ENCODE data around the gene WDR27.
A peak's percentile ranks its signal among the peaks of the same experiment; 100 is the strongest.

WDR27 gene

GRCh38 chr6:169695131-169695530 is 6.7 kb downstream of the WDR27 start:
- TF ChIP-seq CTCF (conservative IDR thresholded peaks at IDR 0.05; ENCODE audit: low read length), result no peak
- no peak overlapping the region for H3K4me3 ChIP-seq (ENCODE audit: low read length)
- peak; percentile 44 for DNase-seq (ENCODE audit: low read depth)

DNA sequence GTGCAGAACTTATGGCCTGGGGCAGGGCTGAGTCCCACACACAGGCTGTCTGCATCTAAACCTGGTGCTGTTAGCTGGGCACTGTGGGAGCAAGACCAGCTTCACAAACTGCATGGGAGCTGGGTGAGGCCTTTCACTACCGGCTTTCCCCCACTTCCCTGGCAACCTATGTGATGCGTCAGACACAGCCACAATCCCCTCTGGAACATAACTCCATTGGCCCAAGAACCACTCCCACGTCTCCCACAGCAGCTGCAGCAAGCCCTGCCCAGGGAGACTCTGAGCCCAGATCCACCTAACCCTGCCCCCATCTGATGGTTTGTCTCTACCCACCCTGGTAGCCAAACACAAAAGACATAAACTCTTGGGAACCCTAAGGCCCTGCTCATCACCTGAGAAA is 9.3 kb downstream of the WDR27 start:
- TF ChIP-seq CTCF (conservative IDR thresholded peaks at IDR 0.05; ENCODE audit: low read length), result no peak
- DNase-seq (ENCODE audit: low read depth), result no peak
- H3K4me3 ChIP-seq (ENCODE audit: low read length), result no peak overlapping the region

DNA sequence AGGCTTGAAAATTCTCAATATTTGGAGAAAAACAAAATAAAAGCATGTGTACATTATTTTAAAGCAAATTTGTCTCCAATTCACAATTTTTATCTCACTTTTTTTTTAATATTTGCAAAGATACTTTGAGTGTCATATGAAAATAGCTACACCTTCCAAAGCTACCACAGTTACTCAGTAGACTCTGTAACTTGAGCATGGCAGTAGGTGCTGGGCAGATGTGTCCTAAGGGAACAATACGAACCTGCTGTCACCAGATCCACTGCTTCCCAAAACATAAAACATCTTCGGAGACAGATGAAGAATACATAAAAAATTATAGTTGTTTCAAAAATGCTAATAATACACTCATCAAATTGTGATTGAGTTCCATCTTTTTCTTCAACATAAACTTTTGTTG is 10.6 kb downstream of the WDR27 start:
- no peak for TF ChIP-seq CTCF (conservative IDR thresholded peaks at IDR 0.05; ENCODE audit: low read length)
- H3K4me3 ChIP-seq (ENCODE audit: low read length), result no peak overlapping the region
- DNase-seq (ENCODE audit: low read depth), result no peak

GRCh38 chr6:169689287-169689686 is 12.5 kb downstream of the WDR27 start:
- TF ChIP-seq CTCF (conservative IDR thresholded peaks at IDR 0.05; ENCODE audit: low read length), result no peak
- DNase-seq (ENCODE audit: low read depth), result peak; percentile 88
- no peak overlapping the region for H3K4me3 ChIP-seq (ENCODE audit: low read length)

DNA sequence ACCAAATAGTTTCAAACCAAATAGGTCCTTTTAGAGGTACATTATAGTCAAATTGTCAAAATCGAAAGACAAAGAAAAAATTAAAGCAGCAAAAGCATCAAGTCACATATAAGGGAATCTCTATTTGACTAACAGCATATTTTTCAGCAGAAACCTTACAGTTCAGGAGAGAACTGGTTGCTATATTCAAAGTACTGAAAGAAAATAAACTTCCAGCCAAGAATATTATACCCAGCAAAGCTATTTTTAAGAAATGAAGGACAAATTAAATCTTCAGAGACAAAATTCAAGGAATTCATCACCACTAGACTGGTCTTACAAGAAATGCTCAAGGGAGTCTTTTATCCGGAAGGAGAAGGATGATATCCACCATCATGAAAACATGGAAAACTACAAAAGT is 16.0 kb downstream of the WDR27 start:
- TF ChIP-seq CTCF (conservative IDR thresholded peaks at IDR 0.05; ENCODE audit: low read length), result no peak
- DNase-seq (ENCODE audit: low read depth), result no peak
- no peak overlapping the region for H3K4me3 ChIP-seq (ENCODE audit: low read length)

DNA sequence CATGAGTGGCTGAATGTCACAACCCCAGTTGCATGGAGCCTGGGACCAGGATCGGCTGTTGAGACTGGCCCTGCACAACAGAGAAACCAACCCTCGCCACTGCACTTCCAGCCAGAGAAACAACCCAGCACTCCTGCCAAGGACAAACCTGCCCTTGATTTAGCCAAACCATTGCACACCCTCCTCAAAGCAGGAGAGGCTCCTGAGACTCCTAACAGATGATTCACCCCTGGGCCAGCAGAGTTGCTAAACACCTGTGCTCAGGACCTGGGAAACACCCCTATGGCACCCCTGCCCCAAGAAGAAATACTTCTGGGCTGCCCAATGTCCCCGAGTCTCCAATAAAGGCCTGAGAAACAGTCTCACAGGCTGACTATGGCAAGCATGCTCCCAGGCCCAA is 17.8 kb downstream of the WDR27 start:
- no peak overlapping the region for H3K4me3 ChIP-seq (ENCODE audit: low read length)
- TF ChIP-seq CTCF (conservative IDR thresholded peaks at IDR 0.05; ENCODE audit: low read length), result no peak
- no peak for DNase-seq (ENCODE audit: low read depth)

DNA sequence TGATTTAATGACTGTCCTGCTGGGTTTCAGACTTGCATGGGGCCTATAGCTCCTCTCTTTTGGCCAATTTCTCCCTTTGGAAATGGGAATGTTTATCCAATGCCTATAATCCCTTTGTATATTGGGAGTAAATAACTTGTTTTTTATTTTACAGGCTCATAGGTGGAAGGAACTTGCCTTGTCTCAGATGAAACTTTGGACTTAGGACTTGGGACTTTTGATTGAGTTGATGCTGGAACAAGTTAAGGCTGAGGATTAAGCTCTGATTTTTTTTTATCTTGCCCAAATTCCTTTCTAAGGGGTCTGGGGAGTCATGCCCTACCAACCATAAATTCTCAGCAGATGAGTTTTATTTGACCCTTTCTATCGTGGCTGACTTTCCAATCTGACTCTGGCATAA is 23.5 kb downstream of the WDR27 start:
- DNase-seq (ENCODE audit: low read depth), result no peak
- no peak for TF ChIP-seq CTCF (conservative IDR thresholded peaks at IDR 0.05; ENCODE audit: low read length)
- H3K4me3 ChIP-seq (ENCODE audit: low read length), result no peak overlapping the region

Measured in AG10803 (cell line).